H9 (cell line): ENCODE measurements around the gene RMRP. TPM values are rescaled to one million over a fixed set of nuclear protein-coding genes. Genes with fewer than 3 reads are reported as not detected.
A peak's percentile ranks its signal among the peaks of the same experiment; 100 is the strongest.

ENCODE experiments used
- DNase-seq: peaks from one replicate; pipeline ENCODE4 v3.0.0-alpha.2; 2017
- H2AFZ ChIP-seq: one replicate; pipeline ENCODE4 v1.6.1; 2013; ENCODE audit warnings: mild to moderate bottlenecking, low read length, control low read depth, moderate library complexity
- H2AK5ac ChIP-seq: 2 replicates; pipeline ENCODE4 v1.6.1; 2013; ENCODE audit warnings: low read length, control low read depth, mixed read lengths; ENCODE audit not compliant: insufficient read length
- H2BK120ac ChIP-seq: one replicate; pipeline ENCODE4 v1.6.1; 2013; ENCODE audit warnings: low read depth, mild to moderate bottlenecking, low read length, control low read depth, inconsistent platforms; ENCODE audit not compliant: poor library complexity, severe bottlenecking
- H2BK12ac ChIP-seq: 2 replicates; pipeline ENCODE4 v1.6.1; 2013; ENCODE audit warnings: low read length, control low read depth, mixed read lengths, low read depth; ENCODE audit not compliant: insufficient read length
- H2BK15ac ChIP-seq: 2 replicates; pipeline ENCODE4 v1.6.1; 2013; ENCODE audit warnings: low read depth, low read length, control low read depth
- H2BK20ac ChIP-seq: one replicate; pipeline ENCODE4 v1.6.1; 2013; ENCODE audit warnings: low read depth, mild to moderate bottlenecking, low read length, control low read depth, inconsistent platforms; ENCODE audit not compliant: poor library complexity, severe bottlenecking
- H2BK5ac ChIP-seq: 2 replicates; pipeline ENCODE4 v1.6.1; 2013; ENCODE audit warnings: low read length, control low read depth, mixed read lengths; ENCODE audit not compliant: insufficient read length
- H3K14ac ChIP-seq: 2 replicates; pipeline ENCODE4 v1.6.1; 2013; ENCODE audit warnings: low read length, control low read depth; ENCODE audit not compliant: insufficient read depth
- H3K18ac ChIP-seq: 2 replicates; pipeline ENCODE4 v1.6.1; 2013; ENCODE audit warnings: low read depth, mild to moderate bottlenecking, mixed read lengths, low read length, control low read depth; ENCODE audit not compliant: insufficient read length
- H3K23ac ChIP-seq: 2 replicates; pipeline ENCODE4 v1.6.1; 2013; ENCODE audit warnings: low read length, control low read depth, mixed read lengths, low read depth; ENCODE audit not compliant: insufficient read length
- H3K23me2 ChIP-seq: 2 replicates; pipeline ENCODE4 v1.6.1; 2013; ENCODE audit warnings: low read depth, mild to moderate bottlenecking, mixed read lengths, low read length, control low read depth; ENCODE audit not compliant: insufficient read length, poor library complexity, severe bottlenecking
- H3K27ac ChIP-seq: 2 replicates; pipeline ENCODE4 v1.5.1; 2013; ENCODE audit warnings: low read length, control low read depth, mixed read lengths, low read depth; ENCODE audit not compliant: insufficient read length
- H3K27me3 ChIP-seq: 2 replicates; pipeline ENCODE4 v1.6.1; 2013; ENCODE audit warnings: low read length, control low read depth, inconsistent platforms; ENCODE audit not compliant: insufficient read depth
- H3K4ac ChIP-seq: 2 replicates; pipeline ENCODE4 v1.6.1; 2013; ENCODE audit warnings: low read depth, mild to moderate bottlenecking, control low read depth, inconsistent platforms, low read length, moderate library complexity
- H3K4me1 ChIP-seq: 2 replicates; pipeline ENCODE4 v1.6.1; 2013; ENCODE audit warnings: low read length, control low read depth, inconsistent platforms; ENCODE audit not compliant: insufficient read depth
- H3K4me2 ChIP-seq: 2 replicates; pipeline ENCODE4 v1.6.1; 2013; ENCODE audit warnings: low read length, control low read depth, mixed read lengths; ENCODE audit not compliant: insufficient read length, insufficient read depth
- H3K56ac ChIP-seq: 2 replicates; pipeline ENCODE4 v1.6.1; 2013; ENCODE audit warnings: low read depth, mild to moderate bottlenecking, mixed read lengths, low read length, control low read depth; ENCODE audit not compliant: insufficient read length
- H3K79me1 ChIP-seq: 2 replicates; pipeline ENCODE4 v1.6.1; 2013; ENCODE audit warnings: low read depth, mild to moderate bottlenecking, moderate library complexity, low read length, control low read depth, inconsistent platforms; ENCODE audit not compliant: insufficient read depth, poor library complexity, severe bottlenecking
- H3K79me2 ChIP-seq: 2 replicates; pipeline ENCODE4 v1.6.1; 2013; ENCODE audit warnings: low read length, control low read depth, inconsistent platforms; ENCODE audit not compliant: insufficient read depth
- H3K9ac ChIP-seq: 2 replicates; pipeline ENCODE4 v1.6.1; 2013; ENCODE audit warnings: low read length, control low read depth, mixed read lengths; ENCODE audit not compliant: insufficient read length; ENCODE audit errors: extremely low read depth
- H3K9me3 ChIP-seq: one replicate; pipeline ENCODE4 v1.6.1; 2013; ENCODE audit warnings: low read depth, low read length, inconsistent platforms; ENCODE audit not compliant: control insufficient read depth
- H3T11ph ChIP-seq: one replicate; pipeline ENCODE4 v1.6.1; 2013; ENCODE audit warnings: mild to moderate bottlenecking, low read length, control low read depth, inconsistent platforms
- H4K20me1 ChIP-seq: one replicate; pipeline ENCODE4 v1.6.1; 2013; ENCODE audit not compliant: control insufficient read depth, insufficient read length, insufficient read depth
- H4K5ac ChIP-seq: 2 replicates; pipeline ENCODE4 v1.6.1; 2013; ENCODE audit warnings: low read depth, mild to moderate bottlenecking, mixed read lengths, low read length, control low read depth; ENCODE audit not compliant: insufficient read length
- H4K8ac ChIP-seq: replicated peaks from 2 replicates; pipeline ENCODE4 v1.6.1; 2013; ENCODE audit warnings: low read length, control low read depth, mixed read lengths, low read depth; ENCODE audit not compliant: insufficient read length
- H4K91ac ChIP-seq: 2 replicates; pipeline ENCODE4 v1.6.1; 2013; ENCODE audit warnings: low read depth, mild to moderate bottlenecking, moderate library complexity, mixed read lengths, low read length, control low read depth; ENCODE audit not compliant: insufficient read length
- H3K27ac Mint-ChIP-seq, 3 experiments: 2 replicates in 2 of 3; 3 replicates in 1 of 3; pipeline ENCODE4 v1.8.0; 2020 to 2021; ENCODE audit warnings: mixed read lengths in 3 of 3, mild to moderate bottlenecking in 1 of 3, moderate library complexity in 1 of 3
- H3K27me3 Mint-ChIP-seq: 2 replicates; pipeline ENCODE4 v1.8.0; 2021; ENCODE audit warnings: low read depth, mild to moderate bottlenecking, moderate library complexity, mixed read lengths
- H3K36me3 Mint-ChIP-seq, 3 experiments: 2 replicates in 2 of 3; 3 replicates in 1 of 3; pipeline ENCODE4 v1.8.0; 2020 to 2021; ENCODE audit warnings: low read depth in 3 of 3, mixed read lengths in 3 of 3; ENCODE audit not compliant: insufficient read depth in 1 of 3
- H3K4me1 Mint-ChIP-seq, 2 experiments: 2 replicates each; pipeline ENCODE4 v1.8.0; 2020; ENCODE audit warnings: mixed read lengths in 2 of 2
- H3K4me3 Mint-ChIP-seq, 2 experiments: 2 replicates in 1 of 2; 3 replicates in 1 of 2; pipeline ENCODE4 v1.8.0; 2020 to 2021; ENCODE audit warnings: mild to moderate bottlenecking in 2 of 2, mixed read lengths in 2 of 2, moderate library complexity in 1 of 2
- H3K9me3 Mint-ChIP-seq, 2 experiments: 2 replicates in 1 of 2; 3 replicates in 1 of 2; pipeline ENCODE4 v1.8.0; 2020; ENCODE audit warnings: mild to moderate bottlenecking in 2 of 2, mixed read lengths in 2 of 2, moderate library complexity in 1 of 2
- WGBS: extraction: QIAGEN DNeasy Blood & Tissue Kit; methylation state at CpG from one replicate; pipeline ENCODE4 v1.1.7; 2013; ENCODE audit warnings: missing lambda C conversion rate, low lambda C conversion rate, mixed read lengths; ENCODE audit not compliant: insufficient read length; ENCODE audit errors: extremely low coverage; 5-methylcytosine and 5-hydroxymethylcytosine counted together
- total RNA-seq: library from RNA; stranded (reverse); gene quantifications from 2 replicates; pipeline ENCODE4 v1.2.1, GENCODE V29; 2021
- TF ChIP-seq, protein P1 (sequence below): fragments of 200-600 bp; sonication (generic); conservative IDR thresholded peaks from 3 replicates; pipeline ENCODE4 v1.8.0; 2021; ENCODE audit warnings: antibody characterized with exemption, mild to moderate bottlenecking

RMRP gene
- total RNA-seq, 1 experiment from 2014 or later, result 18,417 TPM

DNA sequence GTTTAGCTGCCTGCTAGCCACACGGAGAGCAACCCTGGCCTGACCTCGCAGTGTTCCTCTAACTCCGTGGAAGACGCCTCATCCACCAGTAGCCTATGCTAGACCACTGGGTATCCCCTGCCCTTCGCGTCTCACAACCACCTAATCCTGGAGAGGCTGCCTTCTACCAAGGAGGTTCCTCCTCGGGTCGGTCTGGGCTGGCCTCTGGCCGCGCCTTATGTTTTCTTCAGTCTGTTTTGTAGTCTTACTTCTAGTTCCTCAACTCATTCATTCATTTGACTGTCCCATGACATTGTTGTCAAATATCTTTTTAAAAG is 33.5 kb upstream of the RMRP start:
- peak overlapping the region; percentile 65 for H3K4me2 ChIP-seq
- H3K14ac ChIP-seq, result no peak overlapping the region
- H3K4me1 Mint-ChIP-seq, result peaks cover 27 to 30% of the 10 kb centered on the region in 2 experiments
- WGBS, result no CpG with 5 or more reads among the region's 10 CpGs
- H4K5ac ChIP-seq, result no peak overlapping the region
- peaks cover 8 to 25% (median 19%) of the 10 kb centered on the region in 3 experiments for H3K36me3 Mint-ChIP-seq
- no peaks in the 10 kb centered on the region for H4K20me1 ChIP-seq
- H2AFZ ChIP-seq, result no peak overlapping the region
- no peaks in the 10 kb centered on the region for H3K9me3 ChIP-seq
- H4K91ac ChIP-seq, result no peak overlapping the region
- H3K27ac ChIP-seq, result no peak overlapping the region
- H3T11ph ChIP-seq, result no peak overlapping the region
- peaks cover 3% of the 10 kb centered on the region; the same call in 1 of the 2 replicates for H3K4me1 ChIP-seq
- H2BK12ac ChIP-seq, result no peak overlapping the region
- peak overlapping the region; percentile 84 to 93 for H3K4me3 Mint-ChIP-seq
- H2BK20ac ChIP-seq, result no peak overlapping the region
- H3K27ac Mint-ChIP-seq, result peak overlapping the region in 2 of 3 experiments; percentile 48 to 85; a peak in 1 of 7 replicates
- no peak overlapping the region for H3K4ac ChIP-seq
- no peaks in the 10 kb centered on the region for H3K27me3 ChIP-seq
- H2BK5ac ChIP-seq, result no peak overlapping the region
- DNase-seq, result peak; percentile 64
- H3K27me3 Mint-ChIP-seq, result no peaks in the 10 kb centered on the region; the same call in 1 of the 2 replicates
- no peaks in the 10 kb centered on the region; the same call in 1 of the 2 replicates for H3K79me2 ChIP-seq
- peaks cover 6% of the 10 kb centered on the region for H3K23me2 ChIP-seq
- H3K9ac ChIP-seq, result no peak overlapping the region
- peaks cover 0 to 2% of the 10 kb centered on the region in 2 experiments; a peak in 2 of 5 replicates for H3K9me3 Mint-ChIP-seq
- no peak overlapping the region for H3K18ac ChIP-seq
- no peak overlapping the region for H3K56ac ChIP-seq
- TF ChIP-seq, protein P1, sequence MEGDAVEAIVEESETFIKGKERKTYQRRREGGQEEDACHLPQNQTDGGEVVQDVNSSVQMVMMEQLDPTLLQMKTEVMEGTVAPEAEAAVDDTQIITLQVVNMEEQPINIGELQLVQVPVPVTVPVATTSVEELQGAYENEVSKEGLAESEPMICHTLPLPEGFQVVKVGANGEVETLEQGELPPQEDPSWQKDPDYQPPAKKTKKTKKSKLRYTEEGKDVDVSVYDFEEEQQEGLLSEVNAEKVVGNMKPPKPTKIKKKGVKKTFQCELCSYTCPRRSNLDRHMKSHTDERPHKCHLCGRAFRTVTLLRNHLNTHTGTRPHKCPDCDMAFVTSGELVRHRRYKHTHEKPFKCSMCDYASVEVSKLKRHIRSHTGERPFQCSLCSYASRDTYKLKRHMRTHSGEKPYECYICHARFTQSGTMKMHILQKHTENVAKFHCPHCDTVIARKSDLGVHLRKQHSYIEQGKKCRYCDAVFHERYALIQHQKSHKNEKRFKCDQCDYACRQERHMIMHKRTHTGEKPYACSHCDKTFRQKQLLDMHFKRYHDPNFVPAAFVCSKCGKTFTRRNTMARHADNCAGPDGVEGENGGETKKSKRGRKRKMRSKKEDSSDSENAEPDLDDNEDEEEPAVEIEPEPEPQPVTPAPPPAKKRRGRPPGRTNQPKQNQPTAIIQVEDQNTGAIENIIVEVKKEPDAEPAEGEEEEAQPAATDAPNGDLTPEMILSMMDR, result no peak
- H2AK5ac ChIP-seq, result no peak overlapping the region
- H3K23ac ChIP-seq, result no peak overlapping the region
- H2BK120ac ChIP-seq, result no peak overlapping the region
- H2BK15ac ChIP-seq, result no peak overlapping the region
- no peak overlapping the region for H4K8ac ChIP-seq
- H3K79me1 ChIP-seq, result no peaks in the 10 kb centered on the region
